Spinal cord (tissue), 10 donors: ENCODE results near the gene PPP1R13B. TPM values are rescaled to one million over a fixed set of nuclear protein-coding genes. Genes with fewer than 3 reads are reported as not detected.
A peak's percentile ranks its signal among the peaks of the same experiment; 100 is the strongest.

Source experiments
- DNase-seq, 6 donors: peaks; one replicate each; pipeline versions ENCODE4 v3.0.0 to v3.0.0-alpha.2; 2013 to 2015; ENCODE audit warnings: low spot score in 6 of 6, low read depth in 4 of 6
- H3K27ac ChIP-seq: one replicate; pipeline ENCODE4 v1.5.1; 2013; ENCODE audit warnings: low read depth, low read length, control low read depth
- H3K27me3 ChIP-seq: one replicate; pipeline ENCODE4 v1.6.1; 2013; ENCODE audit warnings: low read length; ENCODE audit not compliant: control insufficient read depth, insufficient read depth
- H3K36me3 ChIP-seq: one replicate; pipeline ENCODE4 v1.6.1; 2013; ENCODE audit warnings: low read length; ENCODE audit not compliant: control insufficient read depth, insufficient read depth
- H3K4me1 ChIP-seq: one replicate; pipeline ENCODE4 v1.6.1; 2013; ENCODE audit warnings: low read length; ENCODE audit not compliant: control insufficient read depth, insufficient read depth
- H3K4me3 ChIP-seq: one replicate; pipeline ENCODE4 v1.5.1; 2013; ENCODE audit warnings: low read depth, low read length, control low read depth
- H3K9me3 ChIP-seq: one replicate; pipeline ENCODE4 v1.6.1; 2013; ENCODE audit warnings: low read length; ENCODE audit not compliant: control insufficient read depth, insufficient read depth
- WGBS: methylation state at CpG from one replicate; pipeline ENCODE4 v1.1.5; 2013; ENCODE audit warnings: missing lambda C conversion rate; ENCODE audit not compliant: insufficient coverage; 5-methylcytosine and 5-hydroxymethylcytosine counted together
- polyA plus RNA-seq, 2 donors: library from polyadenylated mRNA; unstranded; fragments of 120-200 nt; gene quantifications; one replicate each; pipeline ENCODE4 v1.2.1, GENCODE V29; 2013; ENCODE audit not compliant: insufficient read length in 2 of 2
- total RNA-seq, 2 donors: library from RNA; depleted of rRNA in 1 of 2; stranded (reverse); fragments of 120-200 nt in 1 of 2; fragments of >200 nt in 1 of 2; gene quantifications; one replicate each; pipeline versions ENCODE4 v1.2.3 to v1.2.4, GENCODE V29; 2013 to 2014
- donor health status: healthy.

PPP1R13B gene
- total and polyA plus RNA-seq, 4 donors = 16.6 to 46.3 (median 26.5) TPM

DNA sequence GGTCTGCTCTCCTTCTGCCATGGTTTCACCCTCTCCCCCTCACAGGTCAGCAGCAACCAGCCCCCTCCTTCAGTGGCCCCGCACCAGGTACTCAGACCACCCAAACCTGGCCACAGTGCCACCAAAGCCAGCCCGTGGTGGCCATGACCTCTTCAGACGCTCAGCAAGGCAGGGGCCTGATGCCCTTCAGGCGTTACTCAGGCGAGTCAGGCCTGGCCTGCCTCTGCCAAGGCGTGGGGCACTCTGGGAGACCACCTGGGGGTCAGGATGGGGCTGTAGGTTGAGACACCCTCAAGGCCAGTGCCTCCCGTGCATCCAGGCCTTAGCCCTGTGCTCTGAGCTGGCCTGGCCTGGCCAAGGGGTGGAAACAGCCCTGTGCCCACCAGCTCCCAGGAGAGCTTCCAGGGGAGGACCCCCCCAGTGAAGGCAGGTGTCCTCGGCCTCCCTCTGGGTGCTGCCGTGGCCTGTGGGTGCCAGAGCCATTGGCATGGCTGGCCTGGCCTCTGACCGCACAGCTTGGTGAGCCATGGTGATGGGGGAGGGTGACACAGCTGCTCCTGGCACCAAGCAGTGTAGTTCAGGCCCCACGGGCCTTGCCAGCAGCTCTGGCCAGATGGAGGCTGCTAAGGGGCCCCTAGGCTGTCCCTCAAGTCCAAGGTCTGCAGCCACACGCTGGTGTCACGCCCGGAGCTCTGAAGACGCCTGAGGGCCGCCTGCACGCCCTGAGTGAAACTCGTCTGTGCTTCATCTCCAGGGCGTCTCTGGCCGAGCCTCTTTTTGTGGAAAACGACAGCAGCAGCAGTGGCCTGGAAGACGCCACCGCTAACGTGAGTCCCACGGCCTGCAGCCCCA lies 147.2 kb downstream of the PPP1R13B start:
- Histone ChIP-seq H3K9me3 (no peaks in the 10 kb centered on the region), H3K27me3 (no peaks in the 10 kb centered on the region), H3K4me3 (no peak overlapping the region), H3K36me3 (peaks cover 93% of the 10 kb centered on the region), H3K4me1 (peaks cover 64% of the 10 kb centered on the region), H3K27ac (no peak overlapping the region)
- WGBS = 81% methylated on average over 25 of the region's 25 CpGs
- DNase-seq = no peak

GRCh38 chr14:103699261-103699661 lies 148.1 kb downstream of the PPP1R13B start:
- WGBS = 94% methylated on average over 17 of the region's 17 CpGs
- DNase-seq = no peak

DNA sequence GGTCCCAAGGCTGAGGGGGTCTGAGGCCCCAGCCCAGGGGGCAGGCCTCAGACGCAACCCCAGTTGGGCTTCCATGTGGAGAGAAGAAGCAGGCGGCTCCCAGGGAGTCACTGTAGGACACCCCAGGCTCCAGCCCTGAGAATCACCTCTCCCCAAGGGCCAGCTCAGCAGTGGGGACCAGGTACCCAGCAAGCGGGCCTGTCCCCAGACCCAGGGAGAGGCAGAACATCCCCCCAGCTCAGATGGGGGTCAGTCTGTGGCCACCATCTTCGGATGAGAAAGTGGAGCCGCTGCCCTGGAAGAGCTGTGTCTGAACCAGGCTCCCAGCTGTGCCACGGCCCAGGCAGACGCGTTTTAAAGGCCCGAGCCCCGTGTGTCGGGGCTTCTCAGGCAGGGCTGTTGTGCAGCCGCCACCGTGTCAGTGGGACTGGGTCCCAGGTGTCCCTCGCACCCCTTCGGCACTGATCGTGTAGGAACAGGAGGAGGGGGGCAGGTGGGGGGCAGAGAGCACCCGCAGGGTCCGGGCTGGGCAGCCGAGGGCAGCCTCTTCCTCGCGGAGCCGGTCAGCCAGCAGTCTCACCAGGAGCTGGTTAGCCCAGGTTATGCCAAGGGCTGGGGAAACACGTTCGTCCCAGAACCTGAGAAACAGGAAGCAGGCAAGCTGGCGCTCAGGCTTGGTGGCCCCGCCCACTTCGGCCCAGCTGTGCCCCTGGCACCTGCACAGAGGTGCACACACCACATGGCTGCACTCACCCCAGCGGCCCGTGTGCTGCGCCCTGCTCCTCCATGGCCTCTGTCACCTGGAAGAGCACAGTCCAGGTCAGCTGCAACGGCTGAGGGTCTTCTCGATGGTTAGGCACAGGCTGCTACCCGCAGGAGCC lies 148.8 kb downstream of the PPP1R13B start:
- no peak for DNase-seq
- H3K36me3 ChIP-seq = peaks cover 91% of the 10 kb centered on the region
- no peaks in the 10 kb centered on the region for H3K27me3 ChIP-seq
- H3K4me3 ChIP-seq = no peak overlapping the region
- peaks cover 62% of the 10 kb centered on the region for H3K4me1 ChIP-seq
- WGBS = 89% methylated on average over 33 of the region's 33 CpGs
- H3K27ac ChIP-seq = no peak overlapping the region
- no peaks in the 10 kb centered on the region for H3K9me3 ChIP-seq

More at GRCh38 chr14:103699261-103699661, 148.1 kb downstream of the PPP1R13B start:
- Histone ChIP-seq H3K4me3 (no peak overlapping the region), H3K4me1 (peaks cover 62% of the 10 kb centered on the region), H3K36me3 (peaks cover 91% of the 10 kb centered on the region), H3K27ac (no peak overlapping the region), H3K27me3 (no peaks in the 10 kb centered on the region), H3K9me3 (no peaks in the 10 kb centered on the region)

DNA sequence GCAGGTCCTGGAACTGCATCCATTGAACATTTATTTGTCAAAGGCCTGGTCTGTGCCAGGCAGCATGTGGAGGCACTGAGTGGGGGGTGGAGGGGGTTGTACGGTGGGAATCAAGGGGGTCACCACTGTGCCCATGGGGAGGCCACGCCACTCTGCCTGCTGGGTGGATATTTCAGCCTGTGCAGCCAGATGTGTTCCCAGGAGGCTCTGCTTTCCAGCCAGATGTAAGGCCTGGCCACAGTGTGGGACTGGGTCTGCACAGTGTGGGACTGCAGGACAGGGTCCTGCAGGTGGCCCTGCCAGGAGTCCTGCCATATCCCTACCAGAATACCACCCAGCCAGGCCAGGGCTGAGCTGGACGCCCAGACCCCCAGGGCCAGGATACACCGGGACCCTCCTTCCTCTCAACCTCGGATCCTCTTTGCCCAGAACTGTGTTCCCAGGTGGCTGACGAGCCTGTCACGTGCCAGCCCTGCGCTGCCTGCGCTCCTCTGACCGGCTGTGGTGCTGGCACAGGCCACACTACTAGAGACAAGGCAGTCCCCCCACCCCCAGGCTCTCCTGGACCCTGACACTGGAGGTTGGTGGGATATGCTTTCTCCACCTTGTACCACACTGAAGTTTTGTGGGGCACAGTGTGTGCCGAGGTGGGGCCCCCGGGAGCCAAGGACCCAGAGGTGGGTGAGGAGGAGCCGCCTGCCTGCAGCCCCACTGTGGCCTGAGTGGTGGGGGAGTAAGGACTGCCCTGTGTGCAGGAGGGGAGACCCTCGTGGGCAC lies 149.6 kb downstream of the PPP1R13B start:
- H3K4me1 ChIP-seq = peaks cover 54% of the 10 kb centered on the region
- 82% methylated on average over 8 of the region's 14 CpGs for WGBS

GRCh38 chr14:103697206-103697602 lies 150.2 kb downstream of the PPP1R13B start:
- no peaks in the 10 kb centered on the region for H3K27me3 ChIP-seq
- H3K4me1 ChIP-seq = peaks cover 51% of the 10 kb centered on the region
- H3K9me3 ChIP-seq = no peaks in the 10 kb centered on the region
- peaks cover 91% of the 10 kb centered on the region for H3K36me3 ChIP-seq
- no peak overlapping the region for H3K4me3 ChIP-seq
- DNase-seq = peak in 1 of 6 donors; percentile 5
- H3K27ac ChIP-seq = no peak overlapping the region
- no CpG with 5 or more reads among the region's 3 CpGs for WGBS

More for the DNA sequence above, 149.6 kb downstream of the PPP1R13B start:
- Histone ChIP-seq H3K9me3 (no peaks in the 10 kb centered on the region), H3K36me3 (peaks cover 91% of the 10 kb centered on the region), H3K27me3 (no peaks in the 10 kb centered on the region), H3K4me3 (no peak overlapping the region), H3K27ac (no peak overlapping the region)
- no peak for DNase-seq

DNA sequence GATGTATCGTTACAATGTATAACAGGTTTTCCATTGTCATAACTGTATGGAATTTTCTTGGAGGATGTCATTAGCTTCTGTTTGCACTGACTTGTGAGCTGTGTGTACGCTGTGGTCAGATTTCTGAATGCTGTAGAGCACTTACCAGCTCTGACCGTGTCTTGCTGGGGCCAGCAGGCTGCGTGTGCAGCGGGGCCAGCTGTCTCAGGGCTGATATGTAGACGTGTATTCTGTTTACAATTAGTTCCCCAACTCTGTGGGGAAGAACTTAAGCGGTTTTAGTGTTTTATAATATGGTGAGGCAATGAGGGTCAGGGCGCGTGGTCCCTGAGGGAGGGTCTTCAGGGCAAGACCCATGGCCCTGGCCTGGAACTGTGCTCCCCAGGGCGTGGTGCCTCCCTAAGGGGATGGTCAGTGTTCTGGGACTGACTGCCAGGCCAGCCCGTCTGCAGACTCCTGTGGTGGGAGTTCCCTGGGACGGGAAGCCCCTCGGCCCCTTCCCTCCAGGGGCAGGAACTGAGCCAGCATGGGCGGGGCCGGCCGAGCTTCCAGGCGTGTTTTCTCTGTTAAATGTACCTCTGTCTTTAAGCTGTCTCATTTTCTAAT lies 150.8 kb downstream of the PPP1R13B start:
- Histone ChIP-seq H3K36me3 (peaks cover 87% of the 10 kb centered on the region), H3K9me3 (no peaks in the 10 kb centered on the region), H3K4me1 (peaks cover 51% of the 10 kb centered on the region), H3K4me3 (no peak overlapping the region), H3K27me3 (no peaks in the 10 kb centered on the region), H3K27ac (peak overlapping the region; percentile 49)
- DNase-seq = peak in 2 of 6 donors; percentile 34 to 56
- WGBS = 43% methylated on average over 12 of the region's 17 CpGs

DNA sequence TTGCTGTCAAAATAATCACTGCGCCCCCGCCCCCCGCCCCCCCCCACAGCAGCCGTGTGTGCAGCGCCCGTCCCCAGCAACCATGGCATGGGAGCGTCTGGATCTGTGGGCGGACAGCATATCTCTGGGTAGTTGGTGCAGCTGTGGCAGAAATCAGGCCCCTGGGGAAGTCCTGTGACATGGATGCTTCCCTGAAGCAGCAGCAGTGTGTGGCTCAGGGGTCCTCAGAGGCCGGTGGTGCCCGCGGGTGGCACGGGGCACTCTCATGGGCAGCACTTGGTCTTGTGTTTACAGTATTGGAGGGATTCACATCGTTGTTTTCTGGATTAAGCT lies 151.3 kb downstream of the PPP1R13B start:
- H3K27me3 ChIP-seq = no peaks in the 10 kb centered on the region
- H3K4me3 ChIP-seq = no peak overlapping the region
- peaks cover 82% of the 10 kb centered on the region for H3K36me3 ChIP-seq
- no peak for DNase-seq
- 66% methylated on average over 7 of the region's 13 CpGs for WGBS
- H3K27ac ChIP-seq = peak overlapping the region; percentile 3
- H3K4me1 ChIP-seq = peaks cover 48% of the 10 kb centered on the region
- no peaks in the 10 kb centered on the region for H3K9me3 ChIP-seq

DNA sequence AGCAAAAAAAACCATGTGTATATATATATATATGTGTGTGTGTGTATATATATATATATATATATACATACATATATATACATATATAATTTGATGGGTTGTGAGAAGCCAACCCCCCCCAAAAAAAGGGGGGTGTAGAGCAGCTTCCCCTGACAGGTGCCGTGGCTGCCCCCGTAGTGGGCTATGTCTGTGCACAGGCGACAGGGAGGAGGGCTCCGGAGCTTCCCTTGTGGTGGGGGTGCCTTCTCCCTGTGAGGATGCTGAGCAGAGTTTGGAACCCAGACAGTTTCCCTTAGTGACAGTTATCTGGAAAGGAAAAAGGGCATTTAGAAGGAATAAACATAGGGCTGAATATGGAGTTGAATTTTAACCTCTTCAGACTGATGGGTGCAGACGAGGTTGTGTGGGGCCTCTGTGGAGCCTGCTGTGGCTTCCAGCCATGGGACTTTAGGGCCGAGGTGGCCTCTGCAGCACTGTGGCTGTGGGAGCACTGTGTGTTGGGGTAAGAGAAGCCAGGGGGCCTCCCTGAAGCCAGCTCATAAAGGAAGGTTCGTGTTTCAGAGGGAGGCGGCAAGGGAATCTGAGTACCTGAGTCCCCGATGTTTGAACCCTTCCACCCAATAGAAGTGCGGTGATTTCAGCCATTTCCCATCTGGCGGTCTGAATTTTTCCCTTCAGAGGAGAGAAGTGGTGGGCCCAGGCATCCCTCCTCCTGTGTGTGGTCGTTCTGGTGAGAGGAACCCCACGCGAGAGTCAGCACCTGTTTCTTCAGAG lies 151.9 kb downstream of the PPP1R13B start:
- peaks cover 45% of the 10 kb centered on the region for H3K4me1 ChIP-seq
- no peak overlapping the region for H3K4me3 ChIP-seq
- WGBS = 56% methylated on average over 5 of the region's 14 CpGs
- H3K9me3 ChIP-seq = no peaks in the 10 kb centered on the region
- no peak overlapping the region for H3K27ac ChIP-seq
- H3K27me3 ChIP-seq = no peaks in the 10 kb centered on the region
- H3K36me3 ChIP-seq = peaks cover 76% of the 10 kb centered on the region
- DNase-seq = peak in 1 of 6 donors; percentile 41
